ENCODE measurements around the gene MIX23. TPM values are rescaled to one million over a fixed set of nuclear protein-coding genes. Genes with fewer than 3 reads are reported as not detected.
A peak's percentile ranks its signal among the peaks of the same experiment; 100 is the strongest.

Gene MIX23
- total and polyA plus RNA-seq, 4 experiments from 2014 or later: 5.3 to 25.1 (median 16.2) TPM

DNA sequence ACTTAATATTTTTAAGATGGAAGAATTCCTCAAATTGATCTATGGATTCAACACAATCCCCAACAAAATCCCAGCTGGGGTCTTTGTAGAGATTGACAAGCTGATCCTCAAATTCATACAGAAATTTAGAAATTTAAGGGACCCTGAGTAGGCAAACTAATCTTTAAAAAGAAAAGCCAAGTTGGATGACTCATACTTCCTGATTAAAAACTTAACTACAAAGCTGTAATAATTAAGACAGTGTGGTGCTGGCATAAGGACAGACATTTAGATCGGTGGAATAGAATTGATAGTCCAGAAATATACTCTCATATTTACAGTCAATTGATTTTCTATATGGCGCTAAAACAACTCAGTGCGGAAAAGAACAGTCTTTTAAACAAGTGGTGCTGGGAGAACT, 12.6 kb upstream of the MIX23 start:
- no peak overlapping the region for H3K27ac ChIP-seq (ENCODE audit: low read depth, low read length)
- ChIA-PET POLR2A (ENCODE audit: partially characterized antibody) (interaction anchor here (0.9 kb wide), 1 partner anchor 11 kb away, joined by 3 read pairs; no protein-coding TSS in a partner anchor), CTCF (ENCODE audit: partially characterized antibody) (no interaction called here)
- DNase-seq: no peak
- Mint-ChIP-seq H3K27me3 (no peaks in the 10 kb centered on the region), H3K9me3 (no peaks in the 10 kb centered on the region), H3K4me3 (no peak overlapping the region), H3K27ac (no peak overlapping the region), H3K36me3 (peaks cover 4 to 8% of the 10 kb centered on the region in 2 donors), H3K4me1 (peaks cover 0 to 4% (median 4%) of the 10 kb centered on the region in 4 donors)
- H3K36me3 ChIP-seq (ENCODE audit: insufficient read depth, low read length): no peaks in the 10 kb centered on the region
- H3K4me1 ChIP-seq (ENCODE audit: insufficient read depth, low read length): no peaks in the 10 kb centered on the region
- H3K27me3 ChIP-seq (ENCODE audit: insufficient read depth, low read length): no peaks in the 10 kb centered on the region
- H3K4me3 ChIP-seq (ENCODE audit: low read length in 2 of 2): no peak overlapping the region
- intact Hi-C loops (cut with micrococcal nuclease): no loop called here
- H3K9me3 ChIP-seq (ENCODE audit: control insufficient read depth in 1 of 2, low read length in 2 of 2): no peaks in the 10 kb centered on the region

DNA sequence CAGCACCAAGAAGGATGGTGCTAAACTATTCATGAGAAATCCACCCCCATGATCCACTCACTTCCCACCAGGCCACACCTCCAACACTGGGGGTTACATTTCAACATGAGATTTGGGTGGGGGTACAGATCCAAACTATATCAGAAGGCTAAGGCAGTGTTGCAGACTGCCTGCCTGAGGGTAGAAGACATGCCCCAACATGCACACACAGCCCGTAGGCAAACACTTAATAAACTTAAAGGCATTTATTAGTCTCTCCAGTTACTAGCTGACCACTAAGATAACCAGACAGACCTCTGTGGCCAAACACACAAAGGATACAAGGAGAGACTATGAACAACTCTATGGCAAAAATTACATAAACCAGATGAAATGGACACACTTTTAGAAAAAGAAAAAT, 11.1 kb upstream of the MIX23 start:
- intact Hi-C loops (cut with micrococcal nuclease): no loop called here
- Histone ChIP-seq H3K27ac (ENCODE audit: low read depth, low read length) (no peak overlapping the region), H3K4me3 (ENCODE audit: low read length in 2 of 2) (no peak overlapping the region), H3K27me3 (ENCODE audit: insufficient read depth, low read length) (no peaks in the 10 kb centered on the region), H3K9me3 (ENCODE audit: control insufficient read depth in 1 of 2, low read length in 2 of 2) (no peaks in the 10 kb centered on the region), H3K36me3 (ENCODE audit: insufficient read depth, low read length) (no peaks in the 10 kb centered on the region), H3K4me1 (ENCODE audit: insufficient read depth, low read length) (no peaks in the 10 kb centered on the region)
- Mint-ChIP-seq H3K27ac (no peak overlapping the region), H3K4me3 (no peak overlapping the region), H3K27me3 (no peaks in the 10 kb centered on the region), H3K36me3 (peaks cover 0 to 4% of the 10 kb centered on the region in 2 donors), H3K4me1 (peaks cover 0 to 4% (median 3%) of the 10 kb centered on the region in 4 donors), H3K9me3 (no peaks in the 10 kb centered on the region)
- CTCF ChIA-PET (ENCODE audit: partially characterized antibody): interaction anchor here (1.3 to 3.3 kb wide), 4 partner anchors 10 to 285 kb away, joined by 3 to 47 read pairs (median 24); partner anchors contain the start of genes FAM162A, MIX23 and PARP14
- no peak for DNase-seq
- POLR2A ChIA-PET (ENCODE audit: partially characterized antibody): interaction anchor here (1.8 kb wide), 1 partner anchor 11 kb away, joined by 32 read pairs; the partner anchor contains the start of genes FAM162A and MIX23

DNA sequence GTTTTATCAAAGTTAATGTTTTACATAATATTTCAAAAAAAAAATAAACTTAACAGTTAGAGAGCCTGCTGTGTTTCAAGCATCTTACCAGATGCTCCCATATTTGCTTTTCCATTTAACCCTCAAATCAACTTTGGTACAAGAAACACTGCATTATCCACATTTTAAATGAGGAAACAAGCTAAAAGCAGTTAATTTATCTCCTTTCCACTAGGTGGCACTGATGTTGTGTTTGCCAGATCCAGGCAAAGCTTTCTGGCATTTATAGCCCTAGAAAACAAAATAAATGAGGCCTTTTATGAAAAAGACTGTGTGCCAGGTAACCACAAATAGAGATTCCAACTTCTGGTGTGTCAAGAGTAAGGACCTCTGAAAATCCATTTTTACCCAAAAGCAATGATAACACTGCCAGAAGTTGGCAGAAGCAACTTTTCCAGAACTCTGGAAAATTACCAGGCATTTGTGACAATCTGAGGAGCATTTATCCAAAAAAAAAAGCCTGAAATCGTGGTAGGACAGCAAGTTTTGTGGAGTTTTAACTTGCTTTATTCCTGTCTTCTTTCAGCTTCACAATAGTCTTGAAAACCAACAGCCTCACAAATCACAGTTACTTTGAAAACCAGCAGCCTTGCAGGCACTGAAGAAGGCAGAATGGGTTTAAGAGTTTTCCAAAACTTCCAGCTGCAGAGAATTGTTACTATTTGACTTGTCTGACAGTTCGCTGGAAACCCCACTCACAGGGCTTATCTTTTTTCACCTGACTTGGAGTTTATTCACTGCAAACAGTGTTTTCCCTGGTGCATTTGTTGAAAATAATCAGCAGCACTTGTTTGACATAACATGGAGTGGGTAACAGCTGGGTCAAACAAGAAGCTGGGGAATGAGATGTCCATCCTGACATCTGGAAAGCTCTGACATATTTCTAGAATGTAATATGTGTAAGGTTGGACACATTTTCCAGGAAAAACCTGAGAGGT, 10.1 kb upstream of the MIX23 start:
- peaks cover 4 to 7% (median 5%) of the 10 kb centered on the region in 4 donors for H3K4me1 Mint-ChIP-seq

DNA sequence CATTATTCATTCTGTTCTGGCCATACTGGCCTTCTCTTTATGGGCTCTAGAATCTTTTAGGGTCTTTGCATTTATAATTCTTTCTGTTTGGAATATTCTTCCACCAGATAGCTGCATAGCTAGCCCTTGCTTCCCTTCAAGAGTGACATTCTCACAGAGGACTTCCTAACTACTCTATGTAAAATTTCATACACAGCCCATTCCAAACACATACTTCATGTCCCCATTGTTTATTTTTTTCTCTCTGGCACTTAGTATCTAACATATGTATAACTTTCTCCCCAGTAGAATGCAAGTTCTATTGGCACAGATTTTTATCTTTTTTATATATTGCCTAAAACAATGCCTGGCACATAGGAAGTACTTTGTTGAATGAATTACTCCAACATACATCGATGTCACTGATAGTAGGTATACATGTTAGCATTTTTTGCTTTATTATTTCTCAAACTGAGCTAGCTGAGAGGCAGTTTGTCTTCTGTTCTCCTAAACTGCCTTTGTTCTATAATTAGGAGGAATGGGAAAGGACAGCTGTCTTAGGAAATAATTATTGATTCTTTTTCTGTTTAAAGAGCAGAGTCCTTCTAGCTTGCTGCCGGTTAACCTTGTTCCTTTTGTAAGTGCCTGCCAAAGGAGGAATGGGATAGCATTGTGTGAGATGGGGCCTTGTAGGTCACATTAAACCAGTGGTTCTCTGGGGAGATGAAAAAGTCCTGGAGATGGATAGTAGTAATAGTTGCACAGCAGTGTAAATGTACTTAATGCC, 8.8 kb upstream of the MIX23 start:
- Mint-ChIP-seq H3K36me3 (peaks cover 0 to 11% of the 10 kb centered on the region in 2 donors), H3K4me3 (no peak overlapping the region), H3K27ac (peak overlapping the region in 2 of 7 donors; percentile 0 to 39), H3K9me3 (no peaks in the 10 kb centered on the region), H3K4me1 (peaks cover 10 to 16% (median 11%) of the 10 kb centered on the region in 4 donors), H3K27me3 (no peaks in the 10 kb centered on the region)
- intact Hi-C loops (cut with micrococcal nuclease): loop anchor here (2.0 kb wide), 1 partner anchor 25 kb away; the partner anchor contains the start of gene WDR5B
- Histone ChIP-seq H3K36me3 (ENCODE audit: insufficient read depth, low read length) (no peaks in the 10 kb centered on the region), H3K4me1 (ENCODE audit: insufficient read depth, low read length) (no peaks in the 10 kb centered on the region), H3K4me3 (ENCODE audit: low read length in 2 of 2) (no peak overlapping the region), H3K27ac (ENCODE audit: low read depth, low read length) (no peak overlapping the region), H3K27me3 (ENCODE audit: insufficient read depth, low read length) (no peaks in the 10 kb centered on the region), H3K9me3 (ENCODE audit: control insufficient read depth in 1 of 2, low read length in 2 of 2) (no peaks in the 10 kb centered on the region)
- POLR2A ChIA-PET (ENCODE audit: partially characterized antibody): interaction anchor here (1.9 kb wide), 1 partner anchor 24 kb away, joined by 13 read pairs; the partner anchor contains the start of gene WDR5B
- CTCF ChIA-PET (ENCODE audit: partially characterized antibody): interaction anchor here (1.3 to 3.3 kb wide), 4 partner anchors 9 to 287 kb away, joined by 3 to 28 read pairs (median 6); partner anchors contain the start of genes MIX23 and PARP14
- DNase-seq: no peak

More for the DNA sequence above, 10.1 kb upstream of the MIX23 start:
- ChIA-PET CTCF (ENCODE audit: partially characterized antibody) (interaction anchor here (0.5 to 3.3 kb wide), 26 partner anchors 8 to 847 kb away, joined by 3 to 47 read pairs (median 4); partner anchors contain the start of genes FAM162A, MIX23, PARP14 and POLQ), POLR2A (ENCODE audit: partially characterized antibody) (interaction anchor here (0.6 to 1.9 kb wide), 7 partner anchors 10 to 847 kb away, joined by 3 to 32 read pairs (median 4); partner anchors contain the start of genes DTX3L, FAM162A, MIX23 and PARP9)
- DNase-seq: peak; percentile 40 to 55 (median 47)
- Histone ChIP-seq H3K27ac (ENCODE audit: low read depth, low read length) (no peak overlapping the region), H3K36me3 (ENCODE audit: insufficient read depth, low read length) (no peaks in the 10 kb centered on the region), H3K27me3 (ENCODE audit: insufficient read depth, low read length) (no peaks in the 10 kb centered on the region), H3K9me3 (ENCODE audit: control insufficient read depth in 1 of 2, low read length in 2 of 2) (no peaks in the 10 kb centered on the region), H3K4me1 (ENCODE audit: insufficient read depth, low read length) (no peaks in the 10 kb centered on the region), H3K4me3 (ENCODE audit: low read length in 2 of 2) (no peak overlapping the region)
- Mint-ChIP-seq H3K27me3 (no peaks in the 10 kb centered on the region), H3K4me3 (no peak overlapping the region), H3K36me3 (peaks cover 0 to 6% of the 10 kb centered on the region in 2 donors), H3K9me3 (no peaks in the 10 kb centered on the region), H3K27ac (peak overlapping the region in 1 of 7 donors; percentile 48)
- intact Hi-C loops (cut with micrococcal nuclease): loop anchor here (1.0 to 2.0 kb wide), 4 partner anchors 9 to 286 kb away; partner anchors contain the start of genes FAM162A and WDR5B

DNA sequence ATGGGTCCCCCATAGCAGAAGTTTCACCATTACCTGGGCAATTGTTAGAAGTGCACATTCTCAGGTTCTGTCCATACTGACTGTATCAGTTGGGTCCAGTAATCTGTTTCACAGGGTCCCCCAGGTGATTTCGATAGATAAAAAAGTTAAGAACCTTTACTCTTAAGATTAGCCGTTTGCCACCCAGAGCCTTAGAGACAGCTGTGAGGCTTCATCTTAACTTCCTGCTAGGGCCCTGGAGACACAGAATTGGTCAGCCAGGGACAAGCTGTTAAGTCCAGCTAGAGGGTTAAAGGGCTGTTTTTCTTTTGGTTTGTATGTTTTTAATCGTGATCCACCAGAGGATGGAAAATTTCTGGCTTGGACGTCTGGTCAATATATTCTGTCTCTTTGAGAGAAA, 7.6 kb upstream of the MIX23 start:
- H3K9me3 ChIP-seq (ENCODE audit: control insufficient read depth in 1 of 2, low read length in 2 of 2): no peaks in the 10 kb centered on the region
- H3K4me3 ChIP-seq (ENCODE audit: low read length in 2 of 2): no peak overlapping the region
- no peak overlapping the region for H3K27ac ChIP-seq (ENCODE audit: low read depth, low read length)
- ChIA-PET CTCF (ENCODE audit: partially characterized antibody) (interaction anchor here (0.9 to 1.3 kb wide), 2 partner anchors 8 to 638 kb away, joined by 3 read pairs; partner anchors contain the start of gene MIX23), POLR2A (ENCODE audit: partially characterized antibody) (interaction anchor here (1.2 kb wide), 1 partner anchor 25 kb away, joined by 4 read pairs; the partner anchor contains the start of gene WDR5B)
- H3K4me1 Mint-ChIP-seq: peaks cover 14 to 21% (median 16%) of the 10 kb centered on the region in 4 donors
- no peaks in the 10 kb centered on the region for H3K9me3 Mint-ChIP-seq
- H3K4me1 ChIP-seq (ENCODE audit: insufficient read depth, low read length): peaks cover 7% of the 10 kb centered on the region
- H3K36me3 ChIP-seq (ENCODE audit: insufficient read depth, low read length): no peaks in the 10 kb centered on the region
- H3K36me3 Mint-ChIP-seq: peaks cover 0 to 11% of the 10 kb centered on the region in 2 donors
- intact Hi-C loops (cut with micrococcal nuclease): no loop called here
- no peaks in the 10 kb centered on the region for H3K27me3 Mint-ChIP-seq
- H3K4me3 Mint-ChIP-seq: no peak overlapping the region
- no peaks in the 10 kb centered on the region for H3K27me3 ChIP-seq (ENCODE audit: insufficient read depth, low read length)
- DNase-seq: no peak
- H3K27ac Mint-ChIP-seq: no peak overlapping the region

DNA sequence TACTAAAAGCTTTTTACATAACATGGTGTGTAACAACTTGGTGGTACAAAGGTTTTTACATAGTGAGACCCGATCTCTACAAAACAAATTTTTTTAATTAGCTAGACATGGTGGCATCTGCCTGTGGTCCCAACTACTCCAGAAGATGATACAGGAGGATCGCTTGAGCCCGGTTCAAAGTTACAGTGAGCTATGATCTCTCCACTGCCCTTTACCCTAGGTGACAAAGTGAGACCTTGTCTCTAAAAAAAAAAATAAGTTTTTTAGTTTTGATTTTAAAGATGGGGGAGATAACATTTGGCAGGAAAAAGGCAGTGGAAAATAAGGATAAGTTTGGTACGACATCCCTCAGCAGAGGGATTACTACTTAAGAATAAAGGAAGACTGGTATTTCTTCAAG, 6.9 kb upstream of the MIX23 start:
- H3K4me1 Mint-ChIP-seq: peaks cover 18 to 27% (median 20%) of the 10 kb centered on the region in 4 donors
- no peaks in the 10 kb centered on the region for H3K27me3 Mint-ChIP-seq
- no peak overlapping the region for H3K4me3 Mint-ChIP-seq
- ChIA-PET POLR2A (ENCODE audit: partially characterized antibody) (interaction anchor here (0.5 to 1.2 kb wide), 2 partner anchors 26 to 61 kb away, joined by 3 to 4 read pairs; partner anchors contain the start of gene WDR5B), CTCF (ENCODE audit: partially characterized antibody) (interaction anchor here (0.9 to 1.3 kb wide), 3 partner anchors 171 to 638 kb away, joined by 3 to 6 read pairs (median 4); partner anchors contain the start of gene PARP14)
- Histone ChIP-seq H3K27me3 (ENCODE audit: insufficient read depth, low read length) (no peaks in the 10 kb centered on the region), H3K4me1 (ENCODE audit: insufficient read depth, low read length) (peaks cover 12% of the 10 kb centered on the region), H3K27ac (ENCODE audit: low read depth, low read length) (no peak overlapping the region), H3K4me3 (ENCODE audit: low read length in 2 of 2) (no peak overlapping the region), H3K9me3 (ENCODE audit: control insufficient read depth in 1 of 2, low read length in 2 of 2) (no peaks in the 10 kb centered on the region), H3K36me3 (ENCODE audit: insufficient read depth, low read length) (no peaks in the 10 kb centered on the region)
- peaks cover 0 to 9% of the 10 kb centered on the region in 2 donors for H3K36me3 Mint-ChIP-seq
- no peak for DNase-seq
- intact Hi-C loops (cut with micrococcal nuclease): loop anchor here (10.0 kb wide), 1 partner anchor 555 kb away; the partner anchor contains the start of genes EAF2 and IQCB1
- H3K9me3 Mint-ChIP-seq: no peaks in the 10 kb centered on the region
- H3K27ac Mint-ChIP-seq: no peak overlapping the region

Measured in CD4-positive, alpha-beta memory T cell (primary cell).